SU-DHL-6 (cell line): ENCODE measurements around the gene LY6G5B.

Experiments used
- H2AFZ ChIP-seq: fragments of 200-600 bp; sonication (generic); 2 replicates; pipeline ENCODE4 v1.6.1; 2014; ENCODE audit warnings: low read depth, mild to moderate bottlenecking, moderate library complexity, mixed read lengths, antibody characterized with exemption, low read length; ENCODE audit not compliant: severe bottlenecking
- H3F3A ChIP-seq: fragments of 200-600 bp; shearing (Covaris generic); 2 replicates; pipeline ENCODE4 v1.6.0; 2016; ENCODE audit warnings: antibody characterized with exemption, mild to moderate bottlenecking; ENCODE audit not compliant: insufficient read depth
- H3K27ac ChIP-seq: fragments of 200-600 bp; sonication (generic); 2 replicates; pipeline ENCODE4 v1.5.1; 2016; ENCODE audit warnings: low read depth, mild to moderate bottlenecking, low read length, moderate library complexity, mixed read lengths
- H3K27me3 ChIP-seq: fragments of 200-600 bp; sonication (generic), shearing (Covaris generic); 2 replicates; pipeline ENCODE4 v1.6.0; 2014; ENCODE audit warnings: mild to moderate bottlenecking, low read length
- H3K36me3 ChIP-seq: fragments of 200-600 bp; sonication (generic); 2 replicates; pipeline ENCODE4 v1.6.1; 2014; ENCODE audit warnings: mild to moderate bottlenecking, low read length, mixed read lengths
- H3K4me2 ChIP-seq: fragments of 300-600, 200-600 bp; shearing (Covaris generic), sonication (generic); 2 replicates; pipeline ENCODE4 v1.6.0; 2014; ENCODE audit warnings: low read length, low read depth, mild to moderate bottlenecking; ENCODE audit not compliant: poor library complexity, severe bottlenecking
- H3K4me3 ChIP-seq: fragments of 200-600 bp; sonication (generic); 2 replicates; pipeline ENCODE4 v1.5.1; 2014; ENCODE audit warnings: antibody characterized with exemption, low read length, mild to moderate bottlenecking, mixed read lengths; ENCODE audit not compliant: insufficient read depth, poor library complexity, severe bottlenecking
- H3K79me2 ChIP-seq: fragments of 200-600 bp; sonication (generic); 2 replicates; pipeline ENCODE4 v1.6.1; 2014; ENCODE audit warnings: mild to moderate bottlenecking, low read length, moderate library complexity; ENCODE audit not compliant: insufficient read depth
- H3K9ac ChIP-seq: fragments of 200-600 bp; sonication (generic); 2 replicates; pipeline ENCODE4 v1.7.0; 2014; ENCODE audit warnings: mild to moderate bottlenecking, low read length
- H3K9me2 ChIP-seq: fragments of 200-600 bp; sonication (generic); replicated peaks from 2 replicates; pipeline ENCODE4 v1.6.1; 2014; ENCODE audit warnings: low read length; ENCODE audit not compliant: insufficient read depth
- H3K9me3 ChIP-seq: fragments of 200-600 bp; sonication (generic); 2 replicates; pipeline ENCODE4 v1.6.1; 2014; ENCODE audit warnings: low read length, mixed read lengths; ENCODE audit not compliant: insufficient read depth
- H4K20me1 ChIP-seq: fragments of 200-600 bp; sonication (generic); 2 replicates; pipeline ENCODE4 v1.6.1; 2014; ENCODE audit warnings: low read depth, mild to moderate bottlenecking, antibody characterized with exemption, low read length, moderate library complexity, mixed read lengths
- EZH2phosphoT487 ChIP-seq: fragments of 200-600 bp; sonication (generic), shearing (Covaris generic); conservative IDR thresholded peaks from 2 replicates; pipeline ENCODE4 v1.6.1; 2018; ENCODE audit warnings: mild to moderate bottlenecking, antibody characterized with exemption, low read length, moderate library complexity, mixed read lengths
- TF ChIP-seq, protein P1 (sequence below): fragments of 200-600 bp; sonication (generic); IDR thresholded peaks from one replicate; pipeline ENCODE4 v1.5.1; 2017; ENCODE audit warnings: antibody characterized with exemption, mild to moderate bottlenecking, low read length, moderate library complexity; ENCODE audit not compliant: insufficient read depth, poor library complexity, severe bottlenecking

LY6G5B gene

GRCh38 chr6:31711233-31711632, 41.5 kb downstream of the LY6G5B start:
- H3K79me2 ChIP-seq, result no peaks in the 10 kb centered on the region
- TF ChIP-seq, protein P1, sequence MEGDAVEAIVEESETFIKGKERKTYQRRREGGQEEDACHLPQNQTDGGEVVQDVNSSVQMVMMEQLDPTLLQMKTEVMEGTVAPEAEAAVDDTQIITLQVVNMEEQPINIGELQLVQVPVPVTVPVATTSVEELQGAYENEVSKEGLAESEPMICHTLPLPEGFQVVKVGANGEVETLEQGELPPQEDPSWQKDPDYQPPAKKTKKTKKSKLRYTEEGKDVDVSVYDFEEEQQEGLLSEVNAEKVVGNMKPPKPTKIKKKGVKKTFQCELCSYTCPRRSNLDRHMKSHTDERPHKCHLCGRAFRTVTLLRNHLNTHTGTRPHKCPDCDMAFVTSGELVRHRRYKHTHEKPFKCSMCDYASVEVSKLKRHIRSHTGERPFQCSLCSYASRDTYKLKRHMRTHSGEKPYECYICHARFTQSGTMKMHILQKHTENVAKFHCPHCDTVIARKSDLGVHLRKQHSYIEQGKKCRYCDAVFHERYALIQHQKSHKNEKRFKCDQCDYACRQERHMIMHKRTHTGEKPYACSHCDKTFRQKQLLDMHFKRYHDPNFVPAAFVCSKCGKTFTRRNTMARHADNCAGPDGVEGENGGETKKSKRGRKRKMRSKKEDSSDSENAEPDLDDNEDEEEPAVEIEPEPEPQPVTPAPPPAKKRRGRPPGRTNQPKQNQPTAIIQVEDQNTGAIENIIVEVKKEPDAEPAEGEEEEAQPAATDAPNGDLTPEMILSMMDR, result no peak
- TF ChIP-seq EZH2phosphoT487, result no peak
- H3K27me3 ChIP-seq, result no peaks in the 10 kb centered on the region
- no peaks in the 10 kb centered on the region for H3F3A ChIP-seq
- H4K20me1 ChIP-seq, result no peaks in the 10 kb centered on the region
- no peak overlapping the region for H2AFZ ChIP-seq
- H3K9me2 ChIP-seq, result no peaks in the 10 kb centered on the region
- no peak overlapping the region for H3K9ac ChIP-seq
- no peak overlapping the region for H3K4me2 ChIP-seq
- H3K27ac ChIP-seq, result no peak overlapping the region
- no peaks in the 10 kb centered on the region for H3K36me3 ChIP-seq
- no peak overlapping the region for H3K4me3 ChIP-seq
- H3K9me3 ChIP-seq, result no peaks in the 10 kb centered on the region

GRCh38 chr6:31712296-31712695, 42.5 kb downstream of the LY6G5B start:
- H3K4me3 ChIP-seq, result no peak overlapping the region
- no peak overlapping the region for H3K9ac ChIP-seq
- no peaks in the 10 kb centered on the region for H3K9me2 ChIP-seq
- no peaks in the 10 kb centered on the region for H3K79me2 ChIP-seq
- H4K20me1 ChIP-seq, result no peaks in the 10 kb centered on the region
- H3F3A ChIP-seq, result no peaks in the 10 kb centered on the region
- TF ChIP-seq EZH2phosphoT487, result no peak
- TF ChIP-seq, protein P1, result peak; percentile 53
- no peaks in the 10 kb centered on the region for H3K27me3 ChIP-seq
- no peaks in the 10 kb centered on the region for H3K36me3 ChIP-seq
- no peaks in the 10 kb centered on the region for H3K9me3 ChIP-seq
- H3K4me2 ChIP-seq, result no peak overlapping the region
- H2AFZ ChIP-seq, result no peak overlapping the region
- no peak overlapping the region for H3K27ac ChIP-seq

DNA sequence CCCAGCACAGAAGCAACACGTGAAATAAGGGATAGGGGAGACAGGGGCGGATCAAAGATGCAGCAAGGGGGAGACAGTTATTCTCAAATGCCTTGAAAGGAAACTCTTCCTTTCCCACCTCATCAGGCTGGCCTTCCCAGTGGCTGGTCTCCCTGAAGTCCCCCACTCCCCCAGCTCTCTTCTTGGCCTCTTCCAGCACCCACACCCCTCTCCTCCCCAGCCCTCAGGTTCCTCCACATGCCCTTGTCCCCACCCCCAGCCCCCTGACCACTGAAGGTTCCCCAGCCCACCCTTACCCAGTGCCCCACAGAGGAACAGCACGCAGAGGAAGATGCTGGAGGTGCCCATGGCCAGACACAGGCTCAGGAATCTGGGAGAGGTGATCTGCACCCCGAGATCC, 43.7 kb downstream of the LY6G5B start:
- no peak overlapping the region for H3K9ac ChIP-seq
- TF ChIP-seq EZH2phosphoT487, result no peak
- TF ChIP-seq, protein P1, result no peak

More for the DNA sequence above, 43.7 kb downstream of the LY6G5B start:
- no peak overlapping the region for H3K27ac ChIP-seq
- H3K36me3 ChIP-seq, result no peaks in the 10 kb centered on the region
- no peak overlapping the region for H3K4me3 ChIP-seq
- H3K9me2 ChIP-seq, result no peaks in the 10 kb centered on the region
- H4K20me1 ChIP-seq, result no peaks in the 10 kb centered on the region
- H3K9me3 ChIP-seq, result no peaks in the 10 kb centered on the region
- no peak overlapping the region for H2AFZ ChIP-seq
- no peaks in the 10 kb centered on the region for H3K79me2 ChIP-seq
- no peak overlapping the region for H3K4me2 ChIP-seq
- H3K27me3 ChIP-seq, result no peaks in the 10 kb centered on the region
- no peaks in the 10 kb centered on the region for H3F3A ChIP-seq
